MM.1S (cell line): ENCODE results near the gene KRT80.

Source experiments
- DNase-seq: peaks from one replicate; pipeline ENCODE4 v3.0.0-alpha.2; 2015
- H2AFZ ChIP-seq: fragments of 300-600 bp; sonication (generic); 2 replicates; pipeline ENCODE4 v1.6.0; 2016; ENCODE audit warnings: antibody characterized with exemption, low read length
- H3F3A ChIP-seq: fragments of 300-600 bp; sonication (generic); 2 replicates; pipeline ENCODE4 v1.6.1; 2016; ENCODE audit warnings: mild to moderate bottlenecking, antibody characterized with exemption, low read length, moderate library complexity, mixed read lengths; ENCODE audit not compliant: insufficient read depth
- H3K27ac ChIP-seq: fragments of 300-600 bp; sonication (generic); 2 replicates; pipeline ENCODE4 v1.5.1; 2016; ENCODE audit warnings: mild to moderate bottlenecking, low read length
- H3K27me3 ChIP-seq: fragments of 300-600 bp; sonication (generic); replicated peaks from 2 replicates; pipeline ENCODE4 v1.6.0; 2016; ENCODE audit warnings: low read length; ENCODE audit not compliant: insufficient read depth
- H3K36me3 ChIP-seq: fragments of 300-600 bp; sonication (generic); replicated peaks from 2 replicates; pipeline ENCODE4 v1.6.1; 2016; ENCODE audit warnings: mild to moderate bottlenecking, low read length, mixed read lengths; ENCODE audit not compliant: insufficient read depth
- H3K4me1 ChIP-seq: fragments of 300-600 bp; sonication (generic); 2 replicates; pipeline ENCODE4 v1.6.1; 2016; ENCODE audit warnings: low read length, mixed read lengths
- H3K4me2 ChIP-seq: fragments of 300-600 bp; sonication (generic); 2 replicates; pipeline ENCODE4 v1.6.0; 2016; ENCODE audit warnings: low read depth, low read length
- H3K4me3 ChIP-seq: fragments of 300-600 bp; sonication (generic); 2 replicates; pipeline ENCODE4 v1.5.1; 2016; ENCODE audit warnings: low read length, mixed read lengths
- H3K79me2 ChIP-seq: fragments of 300-600 bp; sonication (generic); 2 replicates; pipeline ENCODE4 v1.6.1; 2016; ENCODE audit warnings: mixed run types, low read length, mixed read lengths
- H3K9ac ChIP-seq: fragments of 300-600 bp; sonication (generic); 2 replicates; pipeline ENCODE4 v1.6.1; 2016; ENCODE audit warnings: low read length, mixed read lengths
- H3K9me2 ChIP-seq: fragments of 300-600 bp; sonication (generic); replicated peaks from 2 replicates; pipeline ENCODE4 v1.6.1; 2016; ENCODE audit warnings: mild to moderate bottlenecking, low read length, mixed read lengths; ENCODE audit not compliant: insufficient read depth
- H3K9me3 ChIP-seq: fragments of 300-600 bp; sonication (generic); replicated peaks from 2 replicates; pipeline ENCODE4 v1.6.1; 2016; ENCODE audit warnings: mild to moderate bottlenecking, low read length, mixed read lengths; ENCODE audit not compliant: insufficient read depth
- H4K20me1 ChIP-seq: fragments of 300-600 bp; sonication (generic); 2 replicates; pipeline ENCODE4 v1.6.1; 2016; ENCODE audit warnings: mild to moderate bottlenecking, low read length, moderate library complexity, mixed read lengths; ENCODE audit not compliant: insufficient read depth
- CTCF ChIP-seq: fragments of 300-600 bp; sonication (generic); IDR thresholded peaks from 2 replicates; pipeline ENCODE4 v1.5.1; 2016; ENCODE audit warnings: antibody characterized with exemption, low read length, mixed read lengths
- EZH2 ChIP-seq: fragments of 300-600 bp; sonication (generic); optimal IDR thresholded peaks from 2 replicates; pipeline ENCODE3; 2017; ENCODE audit warnings: low read depth, mild to moderate bottlenecking, antibody characterized with exemption, low read length, mixed read lengths
- EZH2phosphoT487 ChIP-seq: fragments of 300-600 bp; sonication (generic); IDR thresholded peaks from 2 replicates; pipeline ENCODE4 v1.6.1; 2018; ENCODE audit warnings: antibody characterized with exemption, low read length

The KRT80 gene

GRCh38 chr12:52162981-52163380 lies 28.8 kb downstream of the KRT80 start:
- no peaks in the 10 kb centered on the region for H3F3A ChIP-seq
- H3K36me3 ChIP-seq: no peaks in the 10 kb centered on the region
- no peak overlapping the region for H3K4me3 ChIP-seq
- no peak for DNase-seq
- no peak overlapping the region for H3K9ac ChIP-seq
- H3K4me2 ChIP-seq: no peak overlapping the region
- no peaks in the 10 kb centered on the region for H3K4me1 ChIP-seq
- no peak for TF ChIP-seq CTCF
- TF ChIP-seq EZH2: no peak
- no peak for TF ChIP-seq EZH2phosphoT487
- H4K20me1 ChIP-seq: no peaks in the 10 kb centered on the region
- H2AFZ ChIP-seq: no peak overlapping the region
- peaks cover 17% of the 10 kb centered on the region for H3K27me3 ChIP-seq
- no peaks in the 10 kb centered on the region for H3K79me2 ChIP-seq
- no peaks in the 10 kb centered on the region for H3K9me2 ChIP-seq
- no peaks in the 10 kb centered on the region for H3K9me3 ChIP-seq
- H3K27ac ChIP-seq: no peak overlapping the region

GRCh38 chr12:52160200-52160599 lies 31.6 kb downstream of the KRT80 start:
- H3K9me2 ChIP-seq: no peaks in the 10 kb centered on the region
- no peaks in the 10 kb centered on the region for H3F3A ChIP-seq
- H3K9ac ChIP-seq: no peak overlapping the region
- H3K4me2 ChIP-seq: no peak overlapping the region
- H3K9me3 ChIP-seq: no peaks in the 10 kb centered on the region
- no peak for DNase-seq
- H3K79me2 ChIP-seq: no peaks in the 10 kb centered on the region
- TF ChIP-seq CTCF (no peak), EZH2phosphoT487 (no peak)
- no peak overlapping the region for H2AFZ ChIP-seq
- no peak overlapping the region for H3K4me3 ChIP-seq
- H3K27me3 ChIP-seq: peaks cover 3% of the 10 kb centered on the region; the same call in 1 of the 2 replicates
- H3K27ac ChIP-seq: no peak overlapping the region
- H4K20me1 ChIP-seq: no peaks in the 10 kb centered on the region
- no peaks in the 10 kb centered on the region for H3K36me3 ChIP-seq
- no peaks in the 10 kb centered on the region for H3K4me1 ChIP-seq

- no peak for DNase-seq
These were observed 34.2 kb downstream of the KRT80 start for GRCh38 chr12:52157566-52158150.

More at GRCh38 chr12:52157566-52158150, 34.2 kb downstream of the KRT80 start:
- Histone ChIP-seq H3K9me3 (no peaks in the 10 kb centered on the region), H3K27me3 (no peaks in the 10 kb centered on the region; the same call in none of the 2 replicates), H3K9ac (no peak overlapping the region), H3K4me3 (no peak overlapping the region), H3K4me1 (no peaks in the 10 kb centered on the region), H3F3A (no peaks in the 10 kb centered on the region), H3K4me2 (no peak overlapping the region), H4K20me1 (no peaks in the 10 kb centered on the region), H3K27ac (no peak overlapping the region), H3K79me2 (no peaks in the 10 kb centered on the region), H3K9me2 (no peaks in the 10 kb centered on the region), H2AFZ (no peak overlapping the region), H3K36me3 (no peaks in the 10 kb centered on the region)
- TF ChIP-seq EZH2phosphoT487 (no peak), CTCF (no peak), EZH2 (no peak)
